GM18505 (cell line): ENCODE measurements around the gene ETV3L.
"Not testable (repeated sequence)": the region's sequence is repeated elsewhere in the genome, so short reads cannot be mapped to it uniquely, and the experiment has no call there.

ENCODE experiments used
- ATAC-seq: cut with Tn5 transposase; IDR thresholded peaks from one replicate; pipeline ENCODE4 v1.9.1; 2021; ENCODE audit not compliant: unreplicated experiment
- POLR2A ChIP-seq: IDR thresholded peaks from 4 replicates; pipeline ENCODE4 v1.6.1; 2011; ENCODE audit warnings: borderline replicate concordance; ENCODE audit not compliant: insufficient read depth, insufficient read length; ENCODE audit errors: extremely low read depth

Gene ETV3L

GRCh38 chr1:157056269-157056668 lies 43.3 kb downstream of the ETV3L start:
- TF ChIP-seq POLR2A, result no peak
- ATAC-seq, result no peak

GRCh38 chr1:157055729-157056128 lies 43.9 kb downstream of the ETV3L start:
- ATAC-seq, result not testable (repeated sequence)

GRCh38 chr1:157050836-157051235 lies 48.8 kb downstream of the ETV3L start:
- no peak for ATAC-seq
- no peak for TF ChIP-seq POLR2A

GRCh38 chr1:157047062-157047410 lies 52.6 kb downstream of the ETV3L start:
- TF ChIP-seq POLR2A, result no peak
- ATAC-seq, result no peak

GRCh38 chr1:157045250-157046218 lies 54.1 kb downstream of the ETV3L start, which contains the start of gene ARHGEF11:
Gene ARHGEF11, minus strand, starts transcription at chr1:157045742. Its CDS starts 1,412 bp downstream, at chr1:157044330.
- TF ChIP-seq POLR2A, result no peak
- ATAC-seq, result no peak

GRCh38 chr1:157044326-157044725 lies 55.3 kb downstream of the ETV3L start:
- no peak for TF ChIP-seq POLR2A
- no peak for ATAC-seq

GRCh38 chr1:157043685-157044084 lies 55.9 kb downstream of the ETV3L start:
- no peak for ATAC-seq
- TF ChIP-seq POLR2A, result no peak

GRCh38 chr1:157042846-157043245 lies 56.8 kb downstream of the ETV3L start:
- ATAC-seq, result no peak
- no peak for TF ChIP-seq POLR2A
